ENCODE results near the gene FNIP1.

GRCh38 chr5:131611064-131611381 is 185.8 kb downstream of the FNIP1 start:
- TF ChIP-seq CBX8 (IDR thresholded peaks at IDR 0.05; ENCODE audit: borderline replicate concordance, low read depth, low read length) (no peak), BRCA1 (IDR thresholded peaks at IDR 0.05; ENCODE audit: low read depth, low read length) (no peak), SAP30 (IDR thresholded peaks at IDR 0.05; ENCODE audit: insufficient read depth, insufficient replicate concordance, low read length) (no peak), RAD21 (IDR thresholded peaks at IDR 0.05 in 1 of 2, conservative IDR thresholded peaks at IDR 0.05 in 1 of 2; ENCODE audit: low read depth in 2 of 2, low read length in 2 of 2) (no peak), POLR2A (IDR thresholded peaks at IDR 0.05; ENCODE audit: control extremely low read depth in 1 of 2, low read depth in 2 of 2, low read length in 2 of 2) (no peak), TEAD4 (IDR thresholded peaks at IDR 0.05; ENCODE audit: low read depth, low read length) (no peak), CTCF (IDR thresholded peaks at IDR 0.05; ENCODE audit: control extremely low read depth in 1 of 3, insufficient read depth in 1 of 3, low read depth in 1 of 3, low read length in 3 of 3) (no peak), POLR2AphosphoS5 (IDR thresholded peaks at IDR 0.05; ENCODE audit: low read depth, low read length) (no peak), EP300 (IDR thresholded peaks at IDR 0.05; ENCODE audit: borderline replicate concordance in 1 of 2, low read depth in 2 of 2, low read length in 2 of 2) (no peak), BCL11A (IDR thresholded peaks at IDR 0.05; ENCODE audit: low read depth in 2 of 2, low read length in 2 of 2) (no peak), ZNF274 (IDR thresholded peaks at IDR 0.05; ENCODE audit: borderline replicate concordance, extremely low read depth, low read length) (no peak), HDAC2 (IDR thresholded peaks at IDR 0.05; ENCODE audit: borderline replicate concordance in 1 of 2, low read depth in 2 of 2, low read length in 2 of 2) (no peak), EZH2 (IDR thresholded peaks at IDR 0.05; ENCODE audit: low read depth, low read length, severe bottlenecking) (no peak)
